H9 (cell line): Measurements from ENCODE around the gene TRRAP. TPM values are rescaled to one million over a fixed set of nuclear protein-coding genes. Genes with fewer than 3 reads are reported as not detected.

Source experiments
- DNase-seq: peaks from one replicate; pipeline ENCODE4 v3.0.0-alpha.2; 2017
- H2AFZ ChIP-seq: one replicate; pipeline ENCODE4 v1.6.1; 2013; ENCODE audit warnings: mild to moderate bottlenecking, low read length, control low read depth, moderate library complexity
- H2AK5ac ChIP-seq: 2 replicates; pipeline ENCODE4 v1.6.1; 2013; ENCODE audit warnings: low read length, control low read depth, mixed read lengths; ENCODE audit not compliant: insufficient read length
- H2BK120ac ChIP-seq: one replicate; pipeline ENCODE4 v1.6.1; 2013; ENCODE audit warnings: low read depth, mild to moderate bottlenecking, low read length, control low read depth, inconsistent platforms; ENCODE audit not compliant: poor library complexity, severe bottlenecking
- H2BK12ac ChIP-seq: 2 replicates; pipeline ENCODE4 v1.6.1; 2013; ENCODE audit warnings: low read length, control low read depth, mixed read lengths, low read depth; ENCODE audit not compliant: insufficient read length
- H2BK15ac ChIP-seq: 2 replicates; pipeline ENCODE4 v1.6.1; 2013; ENCODE audit warnings: low read depth, low read length, control low read depth
- H2BK20ac ChIP-seq: one replicate; pipeline ENCODE4 v1.6.1; 2013; ENCODE audit warnings: low read depth, mild to moderate bottlenecking, low read length, control low read depth, inconsistent platforms; ENCODE audit not compliant: poor library complexity, severe bottlenecking
- H2BK5ac ChIP-seq: 2 replicates; pipeline ENCODE4 v1.6.1; 2013; ENCODE audit warnings: low read length, control low read depth, mixed read lengths; ENCODE audit not compliant: insufficient read length
- H3K14ac ChIP-seq: 2 replicates; pipeline ENCODE4 v1.6.1; 2013; ENCODE audit warnings: low read length, control low read depth; ENCODE audit not compliant: insufficient read depth
- H3K18ac ChIP-seq: 2 replicates; pipeline ENCODE4 v1.6.1; 2013; ENCODE audit warnings: low read depth, mild to moderate bottlenecking, mixed read lengths, low read length, control low read depth; ENCODE audit not compliant: insufficient read length
- H3K23ac ChIP-seq: 2 replicates; pipeline ENCODE4 v1.6.1; 2013; ENCODE audit warnings: low read length, control low read depth, mixed read lengths, low read depth; ENCODE audit not compliant: insufficient read length
- H3K23me2 ChIP-seq: 2 replicates; pipeline ENCODE4 v1.6.1; 2013; ENCODE audit warnings: low read depth, mild to moderate bottlenecking, mixed read lengths, low read length, control low read depth; ENCODE audit not compliant: insufficient read length, poor library complexity, severe bottlenecking
- H3K27ac ChIP-seq: 2 replicates; pipeline ENCODE4 v1.5.1; 2013; ENCODE audit warnings: low read length, control low read depth, mixed read lengths, low read depth; ENCODE audit not compliant: insufficient read length
- H3K27me3 ChIP-seq: 2 replicates; pipeline ENCODE4 v1.6.1; 2013; ENCODE audit warnings: low read length, control low read depth, inconsistent platforms; ENCODE audit not compliant: insufficient read depth
- H3K4ac ChIP-seq: 2 replicates; pipeline ENCODE4 v1.6.1; 2013; ENCODE audit warnings: low read depth, mild to moderate bottlenecking, control low read depth, inconsistent platforms, low read length, moderate library complexity
- H3K4me1 ChIP-seq: 2 replicates; pipeline ENCODE4 v1.6.1; 2013; ENCODE audit warnings: low read length, control low read depth, inconsistent platforms; ENCODE audit not compliant: insufficient read depth
- H3K4me2 ChIP-seq: 2 replicates; pipeline ENCODE4 v1.6.1; 2013; ENCODE audit warnings: low read length, control low read depth, mixed read lengths; ENCODE audit not compliant: insufficient read length, insufficient read depth
- H3K56ac ChIP-seq: 2 replicates; pipeline ENCODE4 v1.6.1; 2013; ENCODE audit warnings: low read depth, mild to moderate bottlenecking, mixed read lengths, low read length, control low read depth; ENCODE audit not compliant: insufficient read length
- H3K79me1 ChIP-seq: 2 replicates; pipeline ENCODE4 v1.6.1; 2013; ENCODE audit warnings: low read depth, mild to moderate bottlenecking, moderate library complexity, low read length, control low read depth, inconsistent platforms; ENCODE audit not compliant: insufficient read depth, poor library complexity, severe bottlenecking
- H3K79me2 ChIP-seq: 2 replicates; pipeline ENCODE4 v1.6.1; 2013; ENCODE audit warnings: low read length, control low read depth, inconsistent platforms; ENCODE audit not compliant: insufficient read depth
- H3K9ac ChIP-seq: 2 replicates; pipeline ENCODE4 v1.6.1; 2013; ENCODE audit warnings: low read length, control low read depth, mixed read lengths; ENCODE audit not compliant: insufficient read length; ENCODE audit errors: extremely low read depth
- H3K9me3 ChIP-seq: one replicate; pipeline ENCODE4 v1.6.1; 2013; ENCODE audit warnings: low read depth, low read length, inconsistent platforms; ENCODE audit not compliant: control insufficient read depth
- H3T11ph ChIP-seq: one replicate; pipeline ENCODE4 v1.6.1; 2013; ENCODE audit warnings: mild to moderate bottlenecking, low read length, control low read depth, inconsistent platforms
- H4K20me1 ChIP-seq: one replicate; pipeline ENCODE4 v1.6.1; 2013; ENCODE audit not compliant: control insufficient read depth, insufficient read length, insufficient read depth
- H4K5ac ChIP-seq: 2 replicates; pipeline ENCODE4 v1.6.1; 2013; ENCODE audit warnings: low read depth, mild to moderate bottlenecking, mixed read lengths, low read length, control low read depth; ENCODE audit not compliant: insufficient read length
- H4K8ac ChIP-seq: replicated peaks from 2 replicates; pipeline ENCODE4 v1.6.1; 2013; ENCODE audit warnings: low read length, control low read depth, mixed read lengths, low read depth; ENCODE audit not compliant: insufficient read length
- H4K91ac ChIP-seq: 2 replicates; pipeline ENCODE4 v1.6.1; 2013; ENCODE audit warnings: low read depth, mild to moderate bottlenecking, moderate library complexity, mixed read lengths, low read length, control low read depth; ENCODE audit not compliant: insufficient read length
- H3K27ac Mint-ChIP-seq, 3 experiments: 2 replicates in 2 of 3; 3 replicates in 1 of 3; pipeline ENCODE4 v1.8.0; 2020 to 2021; ENCODE audit warnings: mixed read lengths in 3 of 3, mild to moderate bottlenecking in 1 of 3, moderate library complexity in 1 of 3
- H3K27me3 Mint-ChIP-seq: 2 replicates; pipeline ENCODE4 v1.8.0; 2021; ENCODE audit warnings: low read depth, mild to moderate bottlenecking, moderate library complexity, mixed read lengths
- H3K36me3 Mint-ChIP-seq, 3 experiments: 2 replicates in 2 of 3; 3 replicates in 1 of 3; pipeline ENCODE4 v1.8.0; 2020 to 2021; ENCODE audit warnings: low read depth in 3 of 3, mixed read lengths in 3 of 3; ENCODE audit not compliant: insufficient read depth in 1 of 3
- H3K4me1 Mint-ChIP-seq, 2 experiments: 2 replicates each; pipeline ENCODE4 v1.8.0; 2020; ENCODE audit warnings: mixed read lengths in 2 of 2
- H3K4me3 Mint-ChIP-seq, 2 experiments: 2 replicates in 1 of 2; 3 replicates in 1 of 2; pipeline ENCODE4 v1.8.0; 2020 to 2021; ENCODE audit warnings: mild to moderate bottlenecking in 2 of 2, mixed read lengths in 2 of 2, moderate library complexity in 1 of 2
- H3K9me3 Mint-ChIP-seq, 2 experiments: 2 replicates in 1 of 2; 3 replicates in 1 of 2; pipeline ENCODE4 v1.8.0; 2020; ENCODE audit warnings: mild to moderate bottlenecking in 2 of 2, mixed read lengths in 2 of 2, moderate library complexity in 1 of 2
- CTCF ChIP-seq: fragments of 200-600 bp; sonication (generic); conservative IDR thresholded peaks from 3 replicates; pipeline ENCODE4 v1.8.0; 2021; ENCODE audit warnings: antibody characterized with exemption, mild to moderate bottlenecking
- WGBS: extraction: QIAGEN DNeasy Blood & Tissue Kit; methylation state at CpG from one replicate; pipeline ENCODE4 v1.1.7; 2013; ENCODE audit warnings: missing lambda C conversion rate, low lambda C conversion rate, mixed read lengths; ENCODE audit not compliant: insufficient read length; ENCODE audit errors: extremely low coverage; 5-methylcytosine and 5-hydroxymethylcytosine counted together
- total RNA-seq: library from RNA; stranded (reverse); gene quantifications from 2 replicates; pipeline ENCODE4 v1.2.1, GENCODE V29; 2021

TRRAP gene
- total RNA-seq, 1 experiment from 2014 or later = 58.6 TPM

DNA sequence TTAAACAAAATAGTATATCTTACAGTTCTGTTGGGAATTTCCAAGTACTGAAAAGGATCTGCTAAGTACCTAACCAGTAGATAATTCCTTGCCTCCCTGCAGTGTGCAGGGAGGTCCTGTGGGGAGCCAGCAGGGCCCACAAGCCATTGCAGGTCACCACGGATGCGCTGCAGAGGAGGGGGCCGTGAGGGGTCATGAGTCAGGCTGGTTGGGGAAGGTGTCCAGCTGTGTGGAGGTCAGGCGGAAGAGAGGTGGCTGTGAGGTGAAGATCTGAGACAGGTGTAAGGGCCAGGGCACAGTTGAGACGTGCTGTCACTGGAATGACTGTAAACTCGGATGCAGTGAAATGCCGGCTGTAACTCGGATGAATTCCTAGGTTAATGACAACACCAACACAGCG lies 80.6 kb downstream of the TRRAP start:
- Histone ChIP-seq H3K27me3 (no peaks in the 10 kb centered on the region), H3K4ac (no peak overlapping the region)
- no CpG with 5 or more reads among the region's 9 CpGs for WGBS

More for the DNA sequence above, 80.6 kb downstream of the TRRAP start:
- H3K23ac ChIP-seq = no peak overlapping the region
- H3T11ph ChIP-seq = no peak overlapping the region
- H3K79me2 ChIP-seq = no peaks in the 10 kb centered on the region
- Mint-ChIP-seq H3K27me3 (no peaks in the 10 kb centered on the region), H3K4me3 (no peak overlapping the region), H3K36me3 (peaks cover 63 to 95% (median 85%) of the 10 kb centered on the region in 3 experiments; a peak in 6 of 7 replicates), H3K9me3 (no peaks in the 10 kb centered on the region; a peak in 1 of 5 replicates), H3K27ac (no peak overlapping the region), H3K4me1 (no peaks in the 10 kb centered on the region)
- no peak for TF ChIP-seq CTCF
- H3K9ac ChIP-seq = no peak overlapping the region
- H2BK5ac ChIP-seq = no peak overlapping the region
- no peak overlapping the region for H2AK5ac ChIP-seq
- H4K20me1 ChIP-seq = no peaks in the 10 kb centered on the region
- no peak overlapping the region for H4K91ac ChIP-seq
- H3K9me3 ChIP-seq = no peaks in the 10 kb centered on the region
- H4K8ac ChIP-seq = no peak overlapping the region
- no peaks in the 10 kb centered on the region for H3K23me2 ChIP-seq
- no peaks in the 10 kb centered on the region for H3K4me1 ChIP-seq
- no peak overlapping the region for H2BK15ac ChIP-seq
- no peak overlapping the region for H3K18ac ChIP-seq
- no peak overlapping the region for H4K5ac ChIP-seq
- no peak overlapping the region for H2BK120ac ChIP-seq
- no peak overlapping the region for H3K14ac ChIP-seq
- H3K27ac ChIP-seq = no peak overlapping the region
- no peak overlapping the region for H3K56ac ChIP-seq
- no peak overlapping the region for H2BK20ac ChIP-seq
- no peak overlapping the region for H2AFZ ChIP-seq
- no peaks in the 10 kb centered on the region for H3K79me1 ChIP-seq
- H3K4me2 ChIP-seq = no peak overlapping the region
- H2BK12ac ChIP-seq = no peak overlapping the region
- no peak for DNase-seq
